C4-2B (cell line): Measurements from ENCODE around the gene AARS1.
"Not testable (repeated sequence)": the region's sequence is repeated elsewhere in the genome, so short reads cannot be mapped to it uniquely, and the experiment has no call there.

ENCODE experiments used
- H3K27ac ChIP-seq: fragments of 450-650 bp; 2 replicates; pipeline ENCODE4 v1.5.1; 2017
- CTCF ChIP-seq: fragments of 450-650 bp; conservative IDR thresholded peaks from 2 replicates; pipeline ENCODE4 v1.5.1; 2017; ENCODE audit warnings: mild to moderate bottlenecking
- ZFX ChIP-seq: fragments of 450-650 bp; IDR thresholded peaks from 2 replicates; pipeline ENCODE4 v1.6.1; 2017

Gene AARS1

DNA sequence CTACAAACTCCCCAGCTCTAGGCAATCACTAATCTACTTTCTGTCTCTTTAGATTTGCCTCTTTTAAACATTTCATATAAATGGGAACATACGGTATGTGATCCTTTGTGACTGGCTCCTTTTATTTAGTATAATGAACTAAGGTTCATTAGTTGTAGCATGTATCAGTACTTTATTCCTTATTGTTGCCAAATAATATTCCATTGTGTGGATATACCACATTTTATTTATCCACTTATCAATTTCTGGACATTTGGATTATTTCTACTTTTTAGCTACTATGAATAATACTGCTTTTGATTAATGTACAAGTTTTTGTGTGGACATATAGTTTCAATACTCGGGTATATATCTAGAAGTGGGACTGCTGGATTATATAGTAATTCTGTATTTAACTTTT lies 17.6 kb upstream of the AARS1 start:
- no peak overlapping the region for H3K27ac ChIP-seq
- TF ChIP-seq CTCF (no peak), ZFX (no peak)

DNA sequence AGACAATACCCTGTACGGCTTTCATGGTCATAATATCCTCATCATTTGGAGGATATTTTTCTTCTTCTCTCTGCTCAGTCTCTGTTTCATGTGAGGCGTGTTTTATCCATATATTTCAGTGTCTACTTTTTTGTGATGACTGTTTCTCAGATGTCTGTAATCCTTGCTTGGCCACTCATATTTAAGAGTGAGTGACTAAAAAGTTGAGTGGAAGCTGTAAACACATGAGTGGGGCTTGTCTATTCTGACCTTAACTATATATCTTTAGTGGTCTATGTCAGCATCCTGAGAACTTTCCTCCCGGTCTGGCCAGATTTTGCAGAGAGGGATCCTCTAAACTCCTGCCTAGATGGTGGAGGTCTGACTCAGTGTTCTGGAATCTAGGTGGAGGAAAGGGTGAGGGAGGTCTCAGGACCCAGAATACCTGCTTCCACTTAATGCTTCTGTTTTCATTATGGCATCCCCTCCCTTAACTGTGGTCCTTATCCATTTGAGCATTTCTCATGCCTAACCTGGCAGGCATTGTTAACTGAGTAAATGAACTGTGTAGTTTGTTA lies 15.7 kb upstream of the AARS1 start:
- TF ChIP-seq ZFX (no peak), CTCF (no peak)
- no peak overlapping the region for H3K27ac ChIP-seq

- no peak overlapping the region for H3K27ac ChIP-seq
- TF ChIP-seq CTCF = no peak
- TF ChIP-seq ZFX = no peak
Measured at GRCh38 chr16:70302745-70303144, 13.4 kb upstream of the AARS1 start.

- no peak overlapping the region for H3K27ac ChIP-seq
- TF ChIP-seq CTCF (no peak), ZFX (no peak)
Measured at GRCh38 chr16:70301121-70301520, 11.8 kb upstream of the AARS1 start.

GRCh38 chr16:70298988-70299938 lies 10.0 kb upstream of the AARS1 start, which contains the start of gene DDX19B:
DDX19B (plus strand) TSS chr16:70299186; CDS start chr16:70299298, 112 bp downstream.
- TF ChIP-seq ZFX = no peak
- TF ChIP-seq CTCF = no peak
- H3K27ac ChIP-seq = peak within 1 kb of the TSS; percentile 82

DNA sequence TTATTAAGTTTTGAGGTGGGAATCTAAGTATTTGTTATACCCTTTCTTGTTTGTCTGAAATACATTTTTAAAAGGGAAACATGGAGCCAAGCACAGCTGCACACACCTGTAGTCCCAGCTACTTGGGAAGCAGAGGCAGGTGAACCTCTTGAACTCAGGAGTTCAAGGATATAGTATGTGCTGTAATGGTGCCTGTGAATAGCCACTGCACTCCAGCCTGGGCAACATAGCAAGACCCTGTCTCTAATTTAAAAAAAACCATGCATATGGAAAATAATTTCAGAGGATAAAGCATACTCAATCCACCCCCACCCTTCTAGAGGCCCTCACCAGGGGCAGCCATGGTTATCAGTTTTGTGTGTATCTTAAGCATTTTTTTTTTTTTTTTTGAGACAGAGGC lies 6.3 kb upstream of the AARS1 start:
- H3K27ac ChIP-seq = no peak overlapping the region
- TF ChIP-seq ZFX (no peak), CTCF (no peak)

DNA sequence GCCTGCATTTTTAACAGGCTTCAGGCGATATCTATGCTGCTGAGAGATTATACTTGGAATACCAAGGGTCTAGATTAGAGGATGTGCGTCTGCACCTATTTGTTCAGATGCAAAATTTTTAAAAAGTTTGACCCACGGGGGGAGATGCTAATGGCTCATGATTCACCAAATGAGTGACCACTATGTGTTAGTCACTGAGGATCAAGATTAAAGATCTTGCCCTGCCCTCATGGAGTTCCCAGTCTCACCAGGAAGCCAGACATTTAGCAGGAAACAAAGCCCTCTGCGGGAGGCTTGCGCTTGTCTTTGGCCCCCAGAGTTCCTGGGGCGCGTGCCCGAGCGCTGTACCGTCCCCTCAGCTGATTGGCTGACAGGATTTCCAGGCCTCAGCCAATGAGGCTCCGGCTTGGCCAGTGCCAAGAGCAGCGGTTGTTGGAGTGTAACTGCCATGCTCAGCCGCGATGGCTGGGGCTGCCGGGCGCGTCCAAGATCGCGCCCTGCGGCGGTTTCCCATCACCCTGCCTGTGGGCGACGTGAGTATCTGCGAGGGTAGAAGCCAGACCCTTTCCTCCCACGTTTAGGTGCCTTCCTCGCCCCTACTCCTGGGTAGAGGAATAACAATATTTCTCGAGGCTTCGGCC lies 5.2 kb upstream of the AARS1 start:
- TF ChIP-seq ZFX (no peak), CTCF (no peak)
- no peak overlapping the region for H3K27ac ChIP-seq

GRCh38 chr16:70292148-70292547 lies 2.8 kb upstream of the AARS1 start:
- H3K27ac ChIP-seq = not testable (repeated sequence)
